ENCODE results near the gene CRYM.
A peak's percentile ranks its signal among the peaks of the same experiment; 100 is the strongest.

The CRYM gene

GRCh38 chr16:21267298-21267697 lies 10.8 kb downstream of the CRYM start:
- no peaks in the 10 kb centered on the region for H3K27me3 ChIP-seq (ENCODE audit: control insufficient read depth in 3 of 3, insufficient read depth in 3 of 3, low read depth in 1 of 3, low read length in 3 of 3)
- H3K14ac ChIP-seq (ENCODE audit: low read length): no peak overlapping the region
- peaks cover 10 to 11% of the 10 kb centered on the region in 2 donors for H3K4me1 ChIP-seq (ENCODE audit: control insufficient read depth in 2 of 2, insufficient read depth in 1 of 2, low read depth in 1 of 2, low read length in 2 of 2)
- no peak overlapping the region for H3K18ac ChIP-seq (ENCODE audit: low read length)
- no peak overlapping the region for H3K23ac ChIP-seq (ENCODE audit: low read depth, low read length, poor library complexity)
- H4K91ac ChIP-seq (ENCODE audit: low read depth, low read length, poor library complexity): no peak overlapping the region
- H2BK120ac ChIP-seq (ENCODE audit: low read depth, low read length): no peak overlapping the region
- H3K36me3 ChIP-seq (replicated peaks in 1 of 2; ENCODE audit: control insufficient read depth in 2 of 2, insufficient read depth in 2 of 2, low read length in 2 of 2): no peaks in the 10 kb centered on the region
- H2BK12ac ChIP-seq (ENCODE audit: low read length): no peak overlapping the region
- H3K9me3 ChIP-seq (replicated peaks in 1 of 2; ENCODE audit: control insufficient read depth in 2 of 2, insufficient read depth in 1 of 2, low read depth in 1 of 2, low read length in 2 of 2): no peaks in the 10 kb centered on the region
- H3K4ac ChIP-seq (ENCODE audit: low read length): no peak overlapping the region
- WGBS, 2 donors (ENCODE audit: extremely low coverage in 2 of 2, insufficient read length in 2 of 2, insufficient replicate concordance in 1 of 2): no CpG with 5 or more reads among the region's 4 CpGs
- H2BK5ac ChIP-seq (ENCODE audit: low read length): no peak overlapping the region
- H2AFZ ChIP-seq (ENCODE audit: low read length): no peak overlapping the region
- no peak for DNase-seq (ENCODE audit: low spot score)
- no peak overlapping the region for H2BK15ac ChIP-seq (ENCODE audit: low read length)
- H3K79me1 ChIP-seq (ENCODE audit: low read depth, low read length): no peaks in the 10 kb centered on the region
- H4K8ac ChIP-seq (ENCODE audit: low read depth, low read length): no peak overlapping the region
- no peak overlapping the region for H3K4me3 ChIP-seq (ENCODE audit: low read length in 2 of 2)
- H3K4me2 ChIP-seq (ENCODE audit: insufficient read depth, low read length, poor library complexity, severe bottlenecking): no peak overlapping the region
- no peak overlapping the region for H3K9ac ChIP-seq (ENCODE audit: low read depth, low read length, poor library complexity)
- H2AK5ac ChIP-seq (ENCODE audit: low read depth, low read length): no peak overlapping the region
- no peak overlapping the region for H3K27ac ChIP-seq (replicated peaks; ENCODE audit: low read length)

DNA sequence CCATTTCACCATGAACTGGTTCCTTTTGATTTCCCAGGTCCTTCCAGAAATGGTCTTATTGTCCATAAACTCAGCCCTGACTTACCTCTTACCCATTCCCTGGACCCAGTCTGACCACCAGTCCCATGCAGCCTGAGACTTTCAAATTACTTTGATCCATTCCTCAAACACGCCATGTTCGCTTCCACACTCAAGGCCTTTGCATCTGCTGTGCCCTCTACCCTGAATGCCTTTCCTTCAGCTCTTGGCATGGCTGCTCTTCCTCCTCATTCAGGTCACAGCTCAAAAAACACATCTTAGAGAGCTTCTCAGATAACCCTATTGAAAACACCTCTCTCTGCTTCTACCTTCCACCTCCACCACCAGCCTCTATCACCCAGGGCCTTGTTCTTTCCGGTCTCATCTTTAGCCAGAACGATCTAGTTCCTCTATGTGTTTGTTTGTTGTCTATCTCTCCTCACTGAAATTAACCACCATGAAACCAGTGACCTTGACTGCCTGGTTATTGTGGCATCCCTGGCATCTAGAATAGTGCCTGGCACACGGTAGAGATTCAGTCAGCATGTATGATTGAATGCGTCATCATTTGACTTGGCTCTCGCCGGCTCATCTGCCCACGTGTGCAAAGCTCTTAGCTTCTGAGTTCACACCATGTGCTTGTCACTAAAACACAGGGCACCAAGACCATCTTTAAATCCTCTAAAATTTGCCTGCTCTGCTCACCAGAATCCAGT lies 12.8 kb downstream of the CRYM start:
- no peak overlapping the region for H2AFZ ChIP-seq (ENCODE audit: low read length)
- H3K18ac ChIP-seq (ENCODE audit: low read length): no peak overlapping the region
- H3K4me2 ChIP-seq (ENCODE audit: insufficient read depth, low read length, poor library complexity, severe bottlenecking): no peak overlapping the region
- DNase-seq (ENCODE audit: low spot score): no peak
- H3K4me3 ChIP-seq (ENCODE audit: low read length in 2 of 2): no peak overlapping the region
- no peak overlapping the region for H3K14ac ChIP-seq (ENCODE audit: low read length)
- H3K36me3 ChIP-seq (replicated peaks in 1 of 2; ENCODE audit: control insufficient read depth in 2 of 2, insufficient read depth in 2 of 2, low read length in 2 of 2): no peaks in the 10 kb centered on the region
- no CpG with 5 or more reads among the region's 9 CpGs for WGBS, 2 donors (ENCODE audit: extremely low coverage in 2 of 2, insufficient read length in 2 of 2, insufficient replicate concordance in 1 of 2)
- H3K9ac ChIP-seq (ENCODE audit: low read depth, low read length, poor library complexity): no peak overlapping the region
- peaks cover 10 to 11% of the 10 kb centered on the region in 2 donors for H3K4me1 ChIP-seq (ENCODE audit: control insufficient read depth in 2 of 2, insufficient read depth in 1 of 2, low read depth in 1 of 2, low read length in 2 of 2)
- no peaks in the 10 kb centered on the region for H3K9me3 ChIP-seq (replicated peaks in 1 of 2; ENCODE audit: control insufficient read depth in 2 of 2, insufficient read depth in 1 of 2, low read depth in 1 of 2, low read length in 2 of 2)
- H3K23ac ChIP-seq (ENCODE audit: low read depth, low read length, poor library complexity): no peak overlapping the region
- H2BK12ac ChIP-seq (ENCODE audit: low read length): no peak overlapping the region
- H4K8ac ChIP-seq (ENCODE audit: low read depth, low read length): no peak overlapping the region
- H4K91ac ChIP-seq (ENCODE audit: low read depth, low read length, poor library complexity): no peak overlapping the region
- no peak overlapping the region for H3K27ac ChIP-seq (replicated peaks; ENCODE audit: low read length)
- no peak overlapping the region for H2AK5ac ChIP-seq (ENCODE audit: low read depth, low read length)
- H3K79me1 ChIP-seq (ENCODE audit: low read depth, low read length): no peaks in the 10 kb centered on the region
- H2BK5ac ChIP-seq (ENCODE audit: low read length): no peak overlapping the region
- H3K4ac ChIP-seq (ENCODE audit: low read length): no peak overlapping the region
- no peak overlapping the region for H2BK15ac ChIP-seq (ENCODE audit: low read length)
- no peaks in the 10 kb centered on the region for H3K27me3 ChIP-seq (ENCODE audit: control insufficient read depth in 3 of 3, insufficient read depth in 3 of 3, low read depth in 1 of 3, low read length in 3 of 3)
- H2BK120ac ChIP-seq (ENCODE audit: low read depth, low read length): no peak overlapping the region

DNA sequence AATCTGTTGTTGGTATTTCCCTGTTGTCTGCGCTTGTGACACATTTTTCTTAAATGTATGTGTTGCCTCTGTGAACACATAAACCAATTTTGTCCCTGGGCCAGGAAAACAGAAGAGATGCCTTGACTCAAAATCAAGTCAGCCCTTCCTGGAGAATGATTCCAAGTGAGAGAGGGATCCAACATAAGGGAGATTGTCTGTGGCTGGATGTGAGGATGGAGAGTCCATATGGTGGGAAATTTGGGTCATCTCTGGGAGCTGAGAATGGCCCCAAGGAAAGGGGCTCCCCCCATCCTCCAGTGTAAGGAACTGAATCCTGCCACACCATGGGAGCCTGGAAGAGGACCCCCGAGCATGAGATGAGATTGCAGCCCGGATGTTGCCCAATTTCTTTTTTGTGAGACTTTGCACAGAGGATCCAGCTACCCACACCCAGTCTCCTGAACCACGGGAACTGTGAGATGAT lies 13.5 kb downstream of the CRYM start:
- Histone ChIP-seq H3K4me3 (ENCODE audit: low read length in 2 of 2) (no peak overlapping the region), H2BK15ac (ENCODE audit: low read length) (no peak overlapping the region), H3K4me1 (ENCODE audit: control insufficient read depth in 2 of 2, insufficient read depth in 1 of 2, low read depth in 1 of 2, low read length in 2 of 2) (peaks cover 10 to 11% of the 10 kb centered on the region in 2 donors), H3K27ac (replicated peaks; ENCODE audit: low read length) (no peak overlapping the region), H3K18ac (ENCODE audit: low read length) (no peak overlapping the region), H3K23ac (ENCODE audit: low read depth, low read length, poor library complexity) (no peak overlapping the region), H3K9me3 (replicated peaks in 1 of 2; ENCODE audit: control insufficient read depth in 2 of 2, insufficient read depth in 1 of 2, low read depth in 1 of 2, low read length in 2 of 2) (no peaks in the 10 kb centered on the region), H3K79me1 (ENCODE audit: low read depth, low read length) (no peaks in the 10 kb centered on the region), H3K14ac (ENCODE audit: low read length) (no peak overlapping the region), H2AK5ac (ENCODE audit: low read depth, low read length) (no peak overlapping the region), H3K36me3 (replicated peaks in 1 of 2; ENCODE audit: control insufficient read depth in 2 of 2, insufficient read depth in 2 of 2, low read length in 2 of 2) (no peaks in the 10 kb centered on the region), H2AFZ (ENCODE audit: low read length) (peak overlapping the region; percentile 83), H2BK5ac (ENCODE audit: low read length) (no peak overlapping the region), H3K9ac (ENCODE audit: low read depth, low read length, poor library complexity) (no peak overlapping the region), H3K4ac (ENCODE audit: low read length) (no peak overlapping the region), H2BK120ac (ENCODE audit: low read depth, low read length) (no peak overlapping the region), H3K27me3 (ENCODE audit: control insufficient read depth in 3 of 3, insufficient read depth in 3 of 3, low read depth in 1 of 3, low read length in 3 of 3) (no peaks in the 10 kb centered on the region), H4K8ac (ENCODE audit: low read depth, low read length) (no peak overlapping the region), H2BK12ac (ENCODE audit: low read length) (no peak overlapping the region), H4K91ac (ENCODE audit: low read depth, low read length, poor library complexity) (no peak overlapping the region), H3K4me2 (ENCODE audit: insufficient read depth, low read length, poor library complexity, severe bottlenecking) (no peak overlapping the region)
- no CpG with 5 or more reads among the region's 4 CpGs for WGBS, 2 donors (ENCODE audit: extremely low coverage in 2 of 2, insufficient read length in 2 of 2, insufficient replicate concordance in 1 of 2)
- no peak for DNase-seq (ENCODE audit: low spot score)

- Histone ChIP-seq H4K8ac (ENCODE audit: low read depth, low read length) (no peak overlapping the region), H3K14ac (ENCODE audit: low read length) (no peak overlapping the region), H3K4me2 (ENCODE audit: insufficient read depth, low read length, poor library complexity, severe bottlenecking) (no peak overlapping the region), H3K4me1 (ENCODE audit: control insufficient read depth in 2 of 2, insufficient read depth in 1 of 2, low read depth in 1 of 2, low read length in 2 of 2) (peaks cover 10 to 11% of the 10 kb centered on the region in 2 donors), H3K4me3 (ENCODE audit: low read length in 2 of 2) (no peak overlapping the region), H3K4ac (ENCODE audit: low read length) (no peak overlapping the region), H2AFZ (ENCODE audit: low read length) (peak overlapping the region; percentile 83), H2BK120ac (ENCODE audit: low read depth, low read length) (no peak overlapping the region), H3K27me3 (ENCODE audit: control insufficient read depth in 3 of 3, insufficient read depth in 3 of 3, low read depth in 1 of 3, low read length in 3 of 3) (no peaks in the 10 kb centered on the region), H2AK5ac (ENCODE audit: low read depth, low read length) (no peak overlapping the region), H3K9me3 (replicated peaks in 1 of 2; ENCODE audit: control insufficient read depth in 2 of 2, insufficient read depth in 1 of 2, low read depth in 1 of 2, low read length in 2 of 2) (no peaks in the 10 kb centered on the region), H3K9ac (ENCODE audit: low read depth, low read length, poor library complexity) (no peak overlapping the region), H2BK5ac (ENCODE audit: low read length) (no peak overlapping the region), H3K18ac (ENCODE audit: low read length) (no peak overlapping the region), H2BK12ac (ENCODE audit: low read length) (no peak overlapping the region), H4K91ac (ENCODE audit: low read depth, low read length, poor library complexity) (no peak overlapping the region), H3K23ac (ENCODE audit: low read depth, low read length, poor library complexity) (no peak overlapping the region), H3K36me3 (replicated peaks in 1 of 2; ENCODE audit: control insufficient read depth in 2 of 2, insufficient read depth in 2 of 2, low read length in 2 of 2) (no peaks in the 10 kb centered on the region), H3K27ac (replicated peaks; ENCODE audit: low read length) (no peak overlapping the region), H3K79me1 (ENCODE audit: low read depth, low read length) (no peaks in the 10 kb centered on the region), H2BK15ac (ENCODE audit: low read length) (no peak overlapping the region)
- no CpG with 5 or more reads among the region's 14 CpGs for WGBS, 2 donors (ENCODE audit: extremely low coverage in 2 of 2, insufficient read length in 2 of 2, insufficient replicate concordance in 1 of 2)
- no peak for DNase-seq (ENCODE audit: low spot score)
Measured at GRCh38 chr16:21263640-21264570, 14.2 kb downstream of the CRYM start.
